ENCODE measurements around the gene P3H3.

- TF ChIP-seq CTCF (optimal IDR thresholded peaks at IDR 0.05 in 1 of 3, IDR thresholded peaks at IDR 0.05 in 1 of 3, conservative IDR thresholded peaks at IDR 0.05 in 1 of 3; ENCODE audit: extremely low read depth in 1 of 3, insufficient read depth in 2 of 3, low read length in 3 of 3) (no peak), EZH2 (IDR thresholded peaks at IDR 0.05; ENCODE audit: low read length) (no peak)
Measured at GRCh38 chr12:6810758-6811157, 17.4 kb upstream of the P3H3 start.

All from keratinocyte (primary cell).